Inflammatory macrophage treated with lipopolysaccharide for 4 hours (primary cell): Measurements from ENCODE around the gene OVOL1.
A peak's percentile ranks its signal among the peaks of the same experiment; 100 is the strongest.

Source experiments
- DNase-seq: peaks from one replicate; pipeline ENCODE4 v3.0.0-alpha.2; 2020

The OVOL1 gene

DNA sequence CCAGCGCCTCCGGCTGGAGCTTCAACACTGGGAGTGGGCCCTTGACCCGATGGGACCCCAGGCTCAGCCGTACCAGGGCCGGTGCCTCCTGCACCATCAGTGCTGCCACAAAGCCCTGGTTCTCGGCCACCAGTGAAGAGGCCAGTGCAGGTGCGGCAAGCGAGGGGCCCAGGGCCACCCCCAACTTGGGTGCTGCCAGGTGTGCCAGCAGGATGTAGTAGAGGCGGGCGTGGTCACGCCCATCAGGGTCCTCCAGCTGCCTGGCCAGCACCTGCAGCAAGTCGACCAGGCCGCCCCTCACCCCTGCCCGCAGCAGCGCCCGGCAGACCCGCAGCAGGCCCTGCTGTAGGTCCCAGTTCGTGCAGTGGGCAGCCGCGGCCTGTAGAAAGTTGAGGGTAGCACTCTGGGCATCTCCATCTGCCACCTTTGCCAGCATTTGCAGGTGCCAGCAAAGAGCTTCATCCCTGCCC, 8.4 kb upstream of the OVOL1 start:
- no peak for DNase-seq

DNA sequence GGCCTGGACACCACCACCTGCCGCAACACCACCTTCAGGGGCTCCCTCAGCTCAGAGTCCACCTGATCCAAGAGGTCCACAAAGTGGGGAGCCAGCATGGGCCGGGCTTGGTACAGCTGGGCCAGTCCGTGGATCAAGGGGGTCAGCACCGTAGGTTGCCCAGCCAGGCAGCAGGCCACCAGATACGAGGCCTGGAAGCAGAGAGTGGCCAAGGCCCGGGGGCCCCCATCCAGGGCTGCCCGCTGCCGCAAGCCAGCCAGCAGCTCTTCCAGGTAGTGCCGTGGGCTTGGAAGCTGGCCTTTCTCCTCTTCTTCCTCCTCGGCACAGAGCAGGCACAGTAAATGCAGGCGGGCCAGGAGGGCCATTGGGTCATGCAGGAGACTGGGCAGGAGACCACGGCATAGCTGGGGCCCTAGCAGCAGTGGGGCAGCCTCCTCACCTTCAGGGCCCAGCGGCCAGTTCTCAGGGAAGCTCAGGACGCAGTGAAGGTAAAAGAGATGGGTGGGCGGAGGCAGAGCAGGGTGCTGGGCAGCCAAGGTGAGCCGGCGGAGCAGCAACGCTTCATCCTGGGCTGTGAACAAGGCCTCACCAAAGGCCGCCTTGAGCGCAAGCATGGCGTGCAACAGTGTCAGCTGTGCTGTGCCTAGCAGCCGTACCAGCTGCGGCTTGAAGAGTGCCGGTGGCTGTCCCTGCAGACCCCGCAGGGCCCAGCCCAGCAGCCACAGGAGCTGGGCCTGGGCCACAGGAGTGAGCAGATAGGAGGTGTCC, 7.8 kb upstream of the OVOL1 start:
- DNase-seq: no peak

DNA sequence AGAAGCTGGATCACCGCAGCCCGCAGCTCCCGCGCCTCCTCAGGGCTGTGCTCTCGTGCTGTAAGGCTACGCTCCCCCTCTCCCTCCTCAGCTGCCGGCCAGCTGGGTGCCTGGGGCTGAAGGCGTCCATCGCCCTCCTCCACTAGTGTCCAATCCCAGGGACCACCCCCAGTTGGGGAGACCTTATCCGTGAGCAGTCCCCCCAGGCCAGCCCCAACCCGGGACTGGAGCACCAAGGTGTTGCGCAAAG, 7.3 kb upstream of the OVOL1 start:
- no peak for DNase-seq

DNA sequence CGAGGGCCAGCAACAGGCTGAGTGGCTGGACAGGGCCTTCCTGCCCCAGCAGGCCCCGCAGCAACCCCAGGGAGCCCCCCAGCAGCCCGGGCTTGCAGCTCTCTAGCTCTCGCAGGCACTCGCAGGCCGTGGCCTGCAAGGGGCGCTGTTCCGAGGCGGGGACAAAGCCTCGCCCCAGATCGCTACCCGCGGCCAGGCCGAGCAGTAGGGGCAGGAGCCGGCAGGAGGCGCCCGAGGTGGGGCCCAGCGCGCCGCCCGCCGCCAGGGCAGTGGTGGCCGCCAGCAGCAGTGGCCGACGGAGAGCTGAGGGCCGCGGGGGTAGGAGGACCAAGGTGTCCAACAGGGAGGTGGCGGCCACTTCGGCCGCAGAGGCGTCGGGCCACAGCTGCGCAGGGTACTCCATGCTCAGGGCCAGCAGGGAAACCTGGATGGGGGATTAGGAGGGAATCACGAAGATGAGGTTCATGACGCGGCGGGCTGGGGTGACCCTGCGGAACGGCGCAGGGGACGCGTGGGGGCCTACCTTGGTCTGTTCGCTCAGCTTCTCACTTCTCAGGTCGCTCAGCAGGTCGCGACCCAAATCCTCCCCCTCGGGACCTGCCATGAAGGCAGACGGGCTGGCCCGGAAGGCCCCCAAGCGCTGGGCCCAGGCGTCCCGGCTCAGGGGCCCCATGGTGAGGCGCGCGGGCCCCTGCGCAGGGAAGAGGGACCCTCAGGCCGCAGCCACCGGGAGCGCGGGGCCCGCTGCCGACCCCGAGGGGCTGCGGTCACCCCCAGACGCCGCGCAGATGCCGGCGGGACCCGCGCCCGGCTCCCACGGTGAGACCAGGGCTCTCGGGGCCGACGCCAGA, 6.7 kb upstream of the OVOL1 start:
- peak; percentile 90 for DNase-seq

DNA sequence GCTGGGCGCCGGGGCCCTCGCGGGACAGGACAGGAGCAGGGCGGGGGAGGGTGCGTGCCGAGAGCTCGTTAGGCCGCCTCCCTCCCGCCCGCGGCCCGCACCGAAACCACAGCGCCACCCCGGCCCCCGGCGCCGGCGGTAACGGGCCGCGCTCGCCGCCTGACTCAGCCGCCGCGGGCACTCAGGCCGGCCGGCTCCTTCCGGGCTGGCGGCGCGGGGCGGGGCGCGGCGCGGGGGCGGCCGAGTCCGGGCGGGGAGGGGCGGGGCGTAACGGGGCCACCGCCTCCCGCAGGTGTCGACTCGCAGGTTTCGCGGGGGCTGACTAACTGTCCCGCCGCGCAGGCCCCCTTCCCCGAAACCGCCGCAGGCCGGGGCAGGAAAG, 6.1 kb upstream of the OVOL1 start, which contains the start of gene AP5B1:
Gene AP5B1, minus strand, starts transcription at position 207 of the 382 bp plus-strand sequence. CDS start 385 bp downstream, outside the sequence.
- peak; percentile 80 for DNase-seq

DNA sequence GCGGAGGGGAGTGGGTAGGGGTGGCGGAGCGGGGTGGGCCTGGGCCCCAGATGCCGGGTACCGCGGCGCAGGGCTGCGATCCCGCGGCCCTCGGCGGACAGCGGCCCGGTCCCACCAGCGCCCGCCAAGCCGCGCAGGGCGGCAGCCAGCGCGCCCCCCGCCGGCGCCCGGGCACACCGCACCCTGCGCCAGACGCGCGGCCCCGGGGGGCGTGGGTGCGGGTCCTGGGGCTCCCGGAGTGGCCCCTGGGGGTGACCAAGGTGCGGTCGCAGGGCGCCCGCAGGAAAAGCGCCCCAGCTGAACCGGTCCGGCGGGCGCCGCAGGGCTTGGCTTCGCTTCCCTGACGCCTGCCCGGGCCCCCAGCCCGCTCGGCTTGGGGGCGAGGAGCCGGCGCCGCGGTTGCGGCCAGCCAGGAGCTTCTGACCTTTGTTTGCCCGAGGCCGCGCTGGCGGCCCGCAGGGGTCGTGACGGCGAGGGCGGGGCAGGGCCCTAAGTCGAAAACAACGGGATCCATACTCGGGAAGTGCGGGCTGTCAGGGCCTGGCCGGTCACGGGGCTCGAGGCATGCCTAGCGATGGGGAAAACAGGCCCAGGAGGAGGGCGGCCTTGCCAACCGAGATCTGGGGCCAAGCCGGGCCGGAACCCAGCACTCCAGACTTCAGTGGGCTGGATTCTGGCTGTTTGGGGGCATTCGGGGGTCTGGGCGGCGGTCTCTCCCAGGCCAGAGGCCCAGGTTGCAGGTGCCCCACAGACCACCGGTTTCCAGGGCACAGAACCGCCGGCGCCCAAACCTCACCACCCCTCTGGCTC, 5.5 kb upstream of the OVOL1 start:
- peak; percentile 39 for DNase-seq

DNA sequence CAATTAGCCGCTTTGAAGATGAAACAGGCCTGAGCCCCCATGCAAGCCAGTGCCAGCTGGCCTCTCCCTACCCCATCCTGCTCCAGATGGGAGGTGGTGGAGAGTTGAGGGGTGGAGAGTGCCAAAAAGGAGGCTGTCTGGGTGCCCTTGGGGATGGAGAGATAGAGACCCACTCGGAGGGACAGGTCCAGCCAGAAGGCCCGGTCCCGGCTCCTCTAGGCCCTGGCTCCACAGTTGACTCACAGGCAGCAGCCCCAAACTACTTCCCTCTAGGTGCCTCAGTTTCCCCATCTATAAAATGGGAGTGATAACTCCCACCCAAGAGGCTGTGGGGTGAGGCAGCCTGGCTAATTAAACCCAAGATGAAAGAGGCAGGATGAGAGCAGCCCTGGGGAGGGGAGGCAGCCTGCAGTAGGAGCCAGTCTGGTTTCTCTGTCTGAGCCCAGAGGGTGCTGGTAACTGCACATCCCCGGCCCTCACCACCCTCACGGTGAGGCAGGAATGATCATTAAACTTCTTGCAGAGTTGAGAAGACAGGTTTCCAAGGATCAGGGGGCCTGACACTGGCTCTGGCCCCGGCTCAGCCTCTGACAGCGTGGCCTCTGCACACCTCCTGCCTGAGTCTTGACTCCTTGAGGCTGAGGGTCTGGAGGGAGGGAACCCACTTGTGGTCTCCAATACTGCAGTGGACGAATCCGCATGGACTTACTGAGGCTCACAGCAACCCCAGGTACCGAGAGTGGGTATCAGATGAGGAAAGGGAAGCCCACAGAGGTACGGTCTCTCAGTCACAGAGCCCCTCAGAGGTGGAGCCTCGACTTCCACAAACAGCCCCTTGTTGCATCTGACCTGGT, 4.7 kb upstream of the OVOL1 start:
- no peak for DNase-seq

DNA sequence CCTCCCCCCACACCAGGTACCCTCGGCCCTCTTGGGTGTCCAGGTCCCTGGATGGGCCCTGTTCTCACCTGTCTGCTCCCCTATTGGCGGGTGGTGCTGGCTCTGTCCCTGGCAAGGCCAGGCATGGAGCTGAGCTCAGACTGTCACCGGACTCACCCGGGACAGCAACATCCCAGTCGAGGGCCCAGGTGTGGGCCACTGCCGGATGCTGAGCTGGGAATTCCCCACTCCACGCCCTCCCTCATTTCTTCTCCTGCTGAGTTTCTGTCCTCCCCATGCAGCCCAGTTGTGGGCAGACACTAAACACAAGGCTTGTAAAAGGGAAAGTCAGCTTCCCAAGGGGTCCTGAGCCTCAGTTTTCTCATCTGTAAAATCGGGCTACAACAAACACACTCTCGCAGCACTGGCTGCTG, 4.0 kb upstream of the OVOL1 start:
- no peak for DNase-seq

DNA sequence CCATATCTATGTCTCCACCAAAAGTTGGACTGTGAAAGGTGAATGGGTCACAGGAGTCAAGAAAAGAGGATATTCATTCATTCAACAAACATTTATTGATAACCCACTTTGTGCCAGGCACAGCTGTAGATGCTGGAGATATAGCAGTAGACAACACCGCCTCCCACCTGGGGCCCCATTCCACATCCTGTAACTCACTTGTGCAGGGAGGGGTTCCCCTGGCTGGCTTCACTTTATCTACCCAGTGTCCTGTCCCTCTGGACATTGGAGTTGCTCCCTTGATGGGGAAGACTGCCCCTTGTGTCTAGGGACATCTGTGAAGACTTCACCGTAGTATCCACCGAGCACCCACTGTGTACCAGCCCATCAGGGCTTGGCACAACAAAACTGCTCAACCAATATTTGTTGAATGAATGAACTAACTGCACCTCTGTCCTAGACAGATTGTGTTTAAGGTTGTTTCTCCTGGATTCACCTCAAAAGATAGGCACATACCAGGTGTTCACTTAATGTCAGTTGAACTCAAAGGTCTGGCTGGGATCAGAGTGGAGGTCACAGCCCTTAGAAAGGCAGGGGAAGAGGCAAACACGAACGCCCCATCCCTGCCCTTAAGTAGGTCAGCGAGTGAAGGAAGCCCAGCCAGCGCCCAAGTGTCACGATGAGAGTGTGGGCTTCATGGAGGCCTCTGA, 1.4 kb upstream of the OVOL1 start:
- DNase-seq: no peak

DNA sequence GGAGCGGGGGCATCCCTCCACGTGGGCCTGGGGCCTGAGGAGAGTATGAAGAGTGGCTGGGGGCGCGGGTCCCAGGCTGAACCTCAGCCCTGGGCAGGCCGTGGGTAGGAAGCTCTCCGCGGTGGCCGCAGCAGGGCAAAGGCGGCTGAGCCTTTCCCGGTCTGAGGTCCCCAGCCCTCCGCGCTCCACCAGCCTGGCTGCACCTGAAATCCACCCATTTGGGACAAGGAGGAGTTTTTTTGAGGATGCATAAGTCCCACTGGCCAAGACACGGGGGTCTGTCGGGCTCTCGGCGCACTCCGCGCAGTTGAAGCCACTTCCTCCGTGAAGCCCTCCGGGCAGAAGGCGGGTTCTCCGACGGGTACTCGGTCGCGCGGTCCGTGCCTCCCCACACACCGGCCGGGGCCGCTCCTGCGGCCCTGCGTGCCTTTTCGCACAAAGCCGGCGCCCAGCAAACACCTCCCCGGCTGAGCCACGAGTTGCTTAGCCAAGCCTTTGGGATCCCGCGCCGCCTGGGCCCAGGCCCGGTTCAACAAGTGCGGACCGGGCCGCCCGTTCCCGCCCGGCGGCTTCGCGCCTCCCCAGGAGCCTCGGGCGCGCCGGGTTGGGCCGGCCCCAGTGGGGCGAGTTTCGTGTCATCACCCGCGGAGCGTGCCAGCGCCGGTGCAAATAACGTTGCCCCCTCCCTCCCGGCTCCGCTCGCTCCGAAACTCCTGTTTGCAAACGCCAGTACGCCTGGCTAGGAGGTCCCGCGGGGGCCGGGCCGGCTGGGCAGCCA, 666 bp upstream of the OVOL1 start:
- DNase-seq: no peak

DNA sequence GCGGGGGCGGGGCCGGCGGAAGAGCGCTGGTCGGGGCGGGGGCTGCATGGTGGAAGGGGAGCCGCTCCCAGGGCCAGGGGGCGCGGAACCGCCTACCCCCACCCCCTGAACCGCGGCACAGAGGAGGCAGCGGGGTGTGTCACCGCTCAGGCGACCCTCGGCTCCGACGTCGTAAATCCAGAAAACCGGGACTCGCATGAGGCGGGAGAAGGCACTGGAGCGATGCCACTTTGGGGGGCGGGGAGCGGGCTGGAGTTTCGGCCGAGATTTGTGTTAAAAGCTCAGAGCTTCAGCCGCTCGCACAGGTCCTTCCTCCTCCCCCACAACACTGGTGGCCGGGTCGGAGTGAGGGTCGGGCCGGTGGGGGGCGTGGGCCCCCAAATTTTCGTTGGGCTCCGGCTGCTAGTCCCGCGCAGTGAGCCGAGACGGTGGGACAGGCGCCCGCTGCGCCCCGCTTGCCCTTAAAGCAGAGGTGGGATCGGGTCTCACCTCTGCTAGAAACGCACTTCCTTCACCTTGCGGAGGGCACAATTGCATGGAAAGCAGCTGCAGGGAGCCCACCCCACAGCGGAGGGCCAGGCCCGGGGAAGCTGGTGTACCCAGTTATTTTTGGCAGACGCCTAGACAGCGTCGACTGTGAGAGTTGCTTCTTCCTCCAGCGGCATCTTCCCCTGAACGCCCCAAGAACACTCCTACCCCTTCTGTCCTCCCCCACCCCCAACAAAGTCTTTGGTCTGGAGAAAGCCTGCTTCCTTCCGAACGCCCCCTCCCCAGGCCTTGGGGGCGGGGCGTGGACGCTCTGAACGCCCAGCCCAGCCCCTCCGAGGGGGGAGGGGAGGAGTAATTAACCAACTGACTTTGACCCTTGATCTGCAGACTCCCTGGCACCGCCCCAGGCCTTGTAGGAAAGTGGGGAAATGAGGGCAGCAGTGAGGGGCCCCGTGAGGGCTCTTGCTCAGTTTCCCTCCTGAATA, 1.1 kb downstream of the OVOL1 start:
- no peak for DNase-seq

DNA sequence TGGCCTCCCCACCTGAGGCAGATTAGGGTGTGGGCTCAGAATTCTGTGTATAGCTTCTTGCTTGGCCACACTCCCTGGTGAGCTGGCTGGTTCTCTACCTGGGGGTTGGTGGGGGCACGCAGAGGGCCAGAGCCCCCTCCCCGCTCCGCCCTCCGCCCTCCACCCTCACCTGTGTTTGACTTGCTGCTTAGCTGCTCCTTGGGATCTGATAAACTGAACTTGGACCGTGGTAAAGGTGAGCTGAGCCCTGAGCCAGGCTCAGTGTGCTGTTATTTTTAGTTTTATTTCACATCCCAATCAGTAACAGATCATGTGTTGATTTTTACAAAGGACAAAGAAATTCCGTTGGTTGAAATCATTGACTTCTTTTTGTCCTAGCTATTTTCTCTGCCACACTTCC, 2.0 kb downstream of the OVOL1 start:
- no peak for DNase-seq

DNA sequence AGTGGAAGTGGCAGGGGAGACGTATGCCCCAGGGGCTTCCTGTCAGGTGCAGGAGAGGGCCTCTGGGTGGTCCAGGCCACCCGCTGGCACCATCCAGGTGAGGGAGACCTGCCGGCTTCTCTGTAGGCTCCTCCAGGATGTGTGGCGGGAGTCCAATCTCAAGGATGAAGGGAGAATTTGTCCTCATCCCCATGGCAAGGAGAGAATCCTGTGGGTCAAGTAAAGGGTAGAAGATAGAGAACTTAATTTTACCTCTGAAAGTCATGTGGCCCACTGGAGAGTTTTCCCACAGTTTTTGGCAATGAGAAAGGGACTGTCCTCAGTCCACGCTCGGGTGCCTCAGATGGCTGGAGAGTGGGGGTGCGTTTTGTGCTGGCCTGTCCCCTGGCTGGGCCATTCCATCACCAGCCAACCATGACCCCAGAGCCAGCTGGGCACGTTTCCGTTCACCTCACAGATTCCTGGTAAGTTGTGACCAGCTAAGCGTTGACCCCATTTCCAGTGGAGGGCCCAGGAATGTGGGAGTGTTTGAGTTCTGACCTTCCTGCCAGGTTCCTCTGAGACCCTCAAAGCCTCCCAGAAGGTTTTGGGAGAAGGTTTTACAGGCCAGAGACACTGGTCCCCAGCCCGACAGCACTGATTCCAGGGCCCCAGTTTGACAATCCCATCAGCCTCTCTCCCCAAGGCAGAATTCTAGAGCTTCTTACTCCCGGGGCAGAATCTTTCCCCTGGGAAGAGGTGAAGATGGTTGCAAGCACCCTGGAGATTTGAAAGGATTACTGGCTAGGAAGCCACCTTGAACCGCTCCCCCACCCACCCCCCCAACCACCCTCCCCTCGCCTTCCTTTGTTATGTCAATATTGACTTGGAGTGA, 2.6 kb downstream of the OVOL1 start:
- no peak for DNase-seq

DNA sequence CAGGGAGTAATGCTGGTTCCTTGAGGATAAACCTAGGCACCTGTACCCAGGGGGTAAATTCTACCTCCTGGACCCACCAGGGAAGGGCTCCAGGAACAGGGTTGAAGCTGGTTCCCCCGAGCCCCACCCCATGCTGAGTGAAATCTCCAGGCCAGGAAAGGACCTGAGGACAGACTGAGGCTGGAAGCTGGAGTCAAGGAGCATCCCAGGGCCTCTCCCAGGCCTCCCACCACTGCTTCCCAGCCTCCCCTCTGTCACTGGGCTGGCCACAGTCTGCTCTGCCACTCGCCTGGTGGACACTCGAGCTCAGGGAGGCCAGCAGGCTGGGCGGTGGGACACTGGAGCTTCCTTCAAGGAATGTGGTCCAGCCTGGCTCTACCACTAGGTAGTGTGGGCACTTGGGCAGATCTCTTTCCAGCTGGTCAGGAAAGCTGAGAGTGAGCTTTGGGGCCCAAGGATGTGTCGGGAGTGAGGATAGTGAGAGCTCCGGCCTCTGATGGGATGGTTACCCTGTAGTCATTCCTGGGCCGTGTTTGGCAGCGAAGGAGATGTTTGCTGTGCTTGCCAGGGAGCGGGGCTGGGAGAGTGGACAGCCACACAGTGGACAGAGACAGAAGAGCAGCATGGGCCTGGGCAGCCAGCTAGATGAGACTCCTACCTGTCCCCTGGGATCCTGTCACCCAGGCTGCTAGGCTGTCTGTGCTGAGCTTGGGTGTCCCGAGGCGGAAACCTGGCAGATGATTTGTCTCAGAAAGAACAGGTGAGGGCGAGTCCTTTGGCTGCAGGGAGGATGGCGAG, 3.4 kb downstream of the OVOL1 start:
- no peak for DNase-seq

DNA sequence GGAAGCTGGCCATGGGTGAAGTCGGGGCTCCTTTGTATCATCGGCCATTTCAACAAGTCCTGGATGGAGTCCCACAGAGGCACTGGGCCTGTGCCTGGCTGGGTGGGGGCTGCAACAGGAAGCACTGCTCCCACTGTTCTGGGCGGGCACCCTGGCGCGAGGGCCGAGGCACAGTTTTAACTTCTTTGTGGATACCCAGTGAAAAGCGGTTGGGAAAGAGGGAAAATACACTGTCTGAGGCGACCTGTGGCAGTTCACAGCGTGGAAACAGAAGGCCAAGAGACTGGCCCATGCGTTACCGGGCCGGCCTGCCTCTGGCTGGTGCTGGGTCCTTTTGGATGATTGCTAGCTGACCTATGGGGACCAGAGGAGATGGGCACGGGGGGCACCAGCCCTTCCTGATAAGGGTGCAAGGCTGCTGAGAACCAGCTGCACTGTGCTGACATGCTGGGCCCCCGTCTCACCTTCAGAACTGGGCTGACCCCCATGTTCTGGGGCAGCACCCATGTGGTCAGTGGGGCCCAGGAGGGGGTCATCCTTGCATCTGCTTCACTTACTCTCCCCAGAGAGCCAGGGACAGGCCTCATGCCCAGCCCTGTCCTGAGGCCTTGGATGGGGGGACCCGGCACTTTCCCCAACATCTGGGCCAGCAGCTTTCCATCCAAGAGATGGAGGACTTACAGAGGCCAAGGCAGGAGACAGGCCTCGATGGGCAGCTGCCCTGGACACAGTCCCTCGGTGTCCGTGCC, 4.2 kb downstream of the OVOL1 start:
- DNase-seq: no peak

DNA sequence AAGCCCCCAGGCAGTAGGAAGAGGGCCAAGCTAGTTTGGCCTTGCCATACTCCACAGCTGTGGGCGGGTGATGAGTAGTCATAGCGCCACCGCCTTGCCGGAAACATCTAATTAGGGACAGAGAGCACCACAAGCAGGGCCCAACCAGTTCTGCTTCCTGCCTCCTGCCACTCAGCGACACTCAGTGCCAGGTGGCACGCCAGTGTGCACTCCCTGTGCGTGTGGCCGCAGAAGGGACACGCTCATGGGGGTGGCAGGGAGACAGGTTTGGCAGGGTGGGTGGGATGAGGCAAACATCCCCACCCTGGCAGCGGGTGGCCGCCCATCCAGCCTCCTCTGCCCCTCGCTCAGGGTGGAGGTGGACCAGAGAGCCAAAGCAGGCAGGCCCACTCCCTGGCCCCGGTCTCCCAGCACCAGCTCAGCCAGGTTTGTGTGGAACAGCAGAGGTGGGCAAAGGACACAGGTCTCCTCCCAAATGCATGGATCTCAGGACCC, 4.9 kb downstream of the OVOL1 start:
- peak; percentile 84 for DNase-seq

DNA sequence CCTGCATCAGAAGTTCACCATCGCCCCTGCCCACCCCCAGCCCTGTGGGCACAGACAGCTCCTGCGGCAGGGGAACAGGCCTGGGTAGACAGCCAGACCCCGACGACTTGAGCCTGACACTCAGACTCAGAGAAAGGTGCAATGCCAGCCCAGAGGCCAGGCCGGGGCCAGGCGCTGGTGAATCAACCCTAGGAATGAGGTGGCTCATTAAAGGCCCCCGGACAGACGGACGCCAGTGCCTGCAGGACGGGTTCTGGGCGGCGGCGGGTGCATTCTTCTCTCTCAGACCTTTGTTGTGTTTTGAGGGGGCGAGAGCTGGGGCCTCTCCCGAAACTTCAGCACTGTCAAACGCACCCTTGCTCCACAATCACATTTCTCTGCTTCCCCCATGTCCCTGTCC, 5.6 kb downstream of the OVOL1 start:
- no peak for DNase-seq
